Gastrocnemius medialis (tissue), 4 donors: ENCODE measurements around the gene CPSF3. TPM values are rescaled to one million over a fixed set of nuclear protein-coding genes. Genes with fewer than 3 reads are reported as not detected.

ENCODE experiments used
- ATAC-seq, 2 donors: fragments of 150-250 bp; one replicate each; pipeline ENCODE4 v1.9.1; 2016
- DNase-seq, 2 donors: peaks; one replicate each; pipeline ENCODE4 v3.0.0-alpha.2; 2019
- H3K27ac ChIP-seq, 4 donors: fragments of 200-600 bp; sonication (generic); 1 replicate in 1 of 4; 2 replicates in 3 of 4; pipeline ENCODE4 v1.5.1; 2016 to 2018; ENCODE audit warnings: mild to moderate bottlenecking in 2 of 4, moderate library complexity in 1 of 4
- H3K27me3 ChIP-seq, 3 donors: fragments of 200-600 bp; sonication (generic) in 2 of 3; 1 replicate in 1 of 3; 2 replicates in 2 of 3; pipeline versions ENCODE4 v1.5.1 to v1.6.0; 2016 to 2019; ENCODE audit warnings: mild to moderate bottlenecking in 1 of 3, moderate library complexity in 1 of 3
- H3K36me3 ChIP-seq, 2 donors: fragments of 200-600 bp; sonication (generic) in 1 of 2; one replicate each; pipeline ENCODE4 v1.5.1; 2017 to 2018
- H3K4me1 ChIP-seq, 2 donors: fragments of 200-600 bp; sonication (generic) in 1 of 2; one replicate each; pipeline ENCODE4 v1.5.1; 2016 to 2017; ENCODE audit warnings: mild to moderate bottlenecking in 2 of 2
- H3K4me3 ChIP-seq, 4 donors: fragments of 200-600 bp; sonication (generic) in 3 of 4; 1 replicate in 1 of 4; 2 replicates in 3 of 4; pipeline ENCODE4 v1.5.1; 2016 to 2019; ENCODE audit warnings: mild to moderate bottlenecking in 2 of 4
- H3K9me3 ChIP-seq, 3 donors: fragments of 200-600 bp; sonication (generic) in 2 of 3; 1 replicate in 1 of 3; 2 replicates in 2 of 3; pipeline ENCODE4 v1.5.1; 2016 to 2019
- CTCF ChIP-seq, 5 experiments: fragments of 450-650 bp in 3 of 5; fragments of 200-600 bp in 2 of 5; sonication (generic) in 2 of 5; IDR thresholded peaks in 4 of 5; conservative IDR thresholded peaks in 1 of 5; 1 replicate in 4 of 5; 2 replicates in 1 of 5; pipeline ENCODE4 v1.5.1; 2016 to 2019; ENCODE audit warnings: antibody characterized with exemption in 5 of 5, mild to moderate bottlenecking in 3 of 5, moderate library complexity in 3 of 5
- POLR2A ChIP-seq, 2 donors: fragments of 450-650 bp; IDR thresholded peaks; one replicate each; pipeline ENCODE4 v1.6.1; 2017; ENCODE audit warnings: antibody characterized with exemption in 2 of 2, mild to moderate bottlenecking in 2 of 2, moderate library complexity in 2 of 2
- in situ Hi-C, 4 donors: fragments of 200-750 bp; cut with MboI; loops; one replicate each; pipeline versions ENCODE4 v1.15.0 to v1.8.0; 2017; ENCODE audit warnings: low sequenced_read_pairs in 4 of 4
- intact Hi-C: fragments of 100-400 bp; cut with DNase I; formaldehyde crosslinking; loops from one replicate; pipeline ENCODE4 v1.15.1; 2023; ENCODE audit warnings: low total_unique reads
- total RNA-seq, 4 donors: library from RNA; depleted of rRNA; stranded (reverse); fragments of >200 nt; gene quantifications; one replicate each; pipeline versions ENCODE4 v1.1.0 to v1.2.3, GENCODE V29; 2016

CPSF3 gene
- total RNA-seq, 4 donors from 2014 or later: 20.9 to 51.8 (median 24.1) TPM

DNA sequence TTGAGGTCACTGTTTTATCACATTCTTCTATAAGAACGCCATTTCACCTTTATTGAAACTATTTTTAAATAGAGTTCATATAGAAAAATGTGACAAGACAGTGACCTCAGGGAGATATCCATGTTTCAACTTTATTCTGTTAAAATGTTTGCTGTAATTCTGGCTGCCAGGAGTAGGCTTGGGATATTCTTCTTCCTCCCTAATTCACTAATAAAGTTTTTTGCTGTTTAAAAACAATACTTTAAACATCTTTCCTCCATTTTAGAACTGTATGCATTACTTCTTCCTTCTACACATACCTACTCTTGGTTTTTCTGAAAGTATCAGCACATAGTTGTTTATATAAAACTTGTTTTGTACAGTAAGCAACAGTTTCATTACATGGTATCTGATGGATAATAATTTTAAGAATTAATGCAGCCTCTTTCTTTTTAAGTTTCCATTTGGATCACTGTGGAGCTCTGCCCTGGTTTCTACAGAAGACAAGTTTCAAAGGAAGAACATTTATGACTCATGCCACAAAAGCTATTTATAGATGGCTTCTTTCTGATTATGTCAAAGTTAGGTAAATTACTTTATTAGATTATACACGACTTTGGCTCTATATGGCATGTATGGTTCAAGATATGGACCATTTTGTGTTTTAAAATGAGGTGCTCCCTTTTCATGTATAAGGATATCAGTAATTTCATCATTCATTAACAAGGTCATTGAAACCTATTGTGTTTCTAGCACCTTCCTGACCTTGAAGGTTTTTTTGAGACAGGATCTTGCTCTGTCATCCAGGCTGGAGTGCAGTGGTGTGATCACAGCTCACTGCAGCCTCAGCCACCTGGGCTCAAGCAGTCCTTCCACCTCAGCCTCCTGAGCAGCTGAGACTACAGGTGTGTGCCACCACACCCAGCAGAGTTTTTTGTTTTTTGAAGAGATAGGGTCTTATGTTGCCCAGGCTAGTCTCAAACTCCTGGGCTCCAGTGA is 7.2 kb downstream of the CPSF3 start:
- peaks cover 0 to 7% of the 10 kb centered on the region in 2 donors for H3K4me1 ChIP-seq
- H3K9me3 ChIP-seq: no peaks in the 10 kb centered on the region
- H3K27ac ChIP-seq: peak overlapping the region in 3 of 4 donors; percentile 8 to 16 (median 16)
- in situ Hi-C loops (no loop called here), intact Hi-C loops (no loop called here)
- H3K27me3 ChIP-seq: no peaks in the 10 kb centered on the region
- ATAC-seq (peak in 1 of 2 donors; percentile 80), DNase-seq (no peak)
- no peak for TF ChIP-seq CTCF (IDR thresholded peaks at IDR 0.05 in 4 of 5, conservative IDR thresholded peaks at IDR 0.05 in 1 of 5)
- TF ChIP-seq POLR2A (IDR thresholded peaks at IDR 0.05): no peak
- H3K4me3 ChIP-seq: no peak overlapping the region
- H3K36me3 ChIP-seq: peaks cover 0 to 49% of the 10 kb centered on the region in 2 donors

DNA sequence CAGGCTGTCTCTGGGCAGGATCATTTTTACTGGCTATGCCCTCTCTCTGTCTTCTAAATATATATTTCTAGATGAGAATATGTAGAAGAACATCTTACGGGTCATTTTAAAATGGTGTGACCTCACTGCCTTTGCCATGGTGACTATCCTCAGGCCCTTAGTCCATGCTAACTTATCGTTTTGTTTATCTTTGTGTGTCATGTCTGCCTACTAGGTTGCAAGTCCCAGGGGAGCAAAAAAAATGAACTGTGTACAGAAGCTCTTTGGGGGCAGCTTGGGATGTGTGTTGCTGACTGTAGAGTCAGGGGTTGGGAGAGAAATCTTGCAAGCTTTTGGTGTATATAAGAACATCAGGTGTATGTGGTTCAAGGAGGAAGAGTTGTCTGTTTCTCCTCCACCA is 11.0 kb downstream of the CPSF3 start:
- H3K9me3 ChIP-seq: no peaks in the 10 kb centered on the region
- in situ Hi-C loops: no loop called here
- ATAC-seq (no peak), DNase-seq (no peak)
- H3K36me3 ChIP-seq: peaks cover 3 to 87% of the 10 kb centered on the region in 2 donors
- no peak overlapping the region for H3K4me3 ChIP-seq
- H3K27ac ChIP-seq: no peak overlapping the region
- intact Hi-C loops: no loop called here
- peaks cover 0 to 7% of the 10 kb centered on the region in 2 donors for H3K4me1 ChIP-seq
- no peak for TF ChIP-seq POLR2A (IDR thresholded peaks at IDR 0.05)
- no peak for TF ChIP-seq CTCF (IDR thresholded peaks at IDR 0.05 in 4 of 5, conservative IDR thresholded peaks at IDR 0.05 in 1 of 5)
- H3K27me3 ChIP-seq: no peaks in the 10 kb centered on the region

GRCh38 chr2:9439536-9439935 is 16.1 kb downstream of the CPSF3 start:
- TF ChIP-seq CTCF (IDR thresholded peaks at IDR 0.05 in 4 of 5, conservative IDR thresholded peaks at IDR 0.05 in 1 of 5) (no peak), POLR2A (IDR thresholded peaks at IDR 0.05) (no peak)
- no peak for DNase-seq
- no peak overlapping the region for H3K27ac ChIP-seq
- H3K4me1 ChIP-seq: no peaks in the 10 kb centered on the region
- peaks cover 3 to 91% of the 10 kb centered on the region in 2 donors for H3K36me3 ChIP-seq
- no peaks in the 10 kb centered on the region for H3K9me3 ChIP-seq
- in situ Hi-C loops (no loop called here), intact Hi-C loops (no loop called here)
- no peak for ATAC-seq
- no peaks in the 10 kb centered on the region for H3K27me3 ChIP-seq
- H3K4me3 ChIP-seq: no peak overlapping the region

DNA sequence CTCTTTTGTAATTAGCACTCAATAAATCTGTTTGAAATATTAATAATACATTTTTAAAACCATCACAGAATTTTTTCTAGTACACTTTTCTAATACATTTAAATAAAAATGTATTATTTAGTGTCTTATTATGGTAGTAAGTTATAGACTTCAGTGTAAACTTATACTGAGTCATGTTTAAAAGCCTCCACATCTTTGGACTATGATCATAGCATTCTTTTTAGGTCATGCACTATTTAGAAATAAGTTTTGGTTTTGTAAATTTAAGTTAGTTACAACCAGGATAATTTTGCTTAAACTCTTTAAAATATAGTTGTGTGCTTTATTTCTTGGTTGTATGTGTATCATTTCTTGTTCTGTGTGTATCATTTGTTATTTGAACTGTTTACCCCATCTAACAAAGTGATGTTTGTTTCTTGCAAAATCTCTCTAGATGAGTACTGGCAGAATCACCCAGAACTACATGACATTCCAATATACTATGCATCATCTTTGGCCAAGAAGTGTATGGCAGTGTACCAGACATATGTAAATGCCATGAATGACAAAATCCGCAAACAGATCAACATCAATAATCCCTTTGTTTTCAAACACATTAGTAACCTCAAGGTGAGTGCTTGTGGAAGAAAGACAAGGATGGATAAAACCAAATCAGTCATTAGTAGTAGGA is 16.7 kb downstream of the CPSF3 start:
- DNase-seq (no peak), ATAC-seq (no peak)
- no peaks in the 10 kb centered on the region for H3K27me3 ChIP-seq
- H3K4me1 ChIP-seq: no peaks in the 10 kb centered on the region
- no peak for TF ChIP-seq POLR2A (IDR thresholded peaks at IDR 0.05)
- no peak for TF ChIP-seq CTCF (IDR thresholded peaks at IDR 0.05 in 4 of 5, conservative IDR thresholded peaks at IDR 0.05 in 1 of 5)
- H3K9me3 ChIP-seq: no peaks in the 10 kb centered on the region
- intact Hi-C loops (no loop called here), in situ Hi-C loops (no loop called here)
- H3K27ac ChIP-seq: no peak overlapping the region
- peaks cover 3 to 87% of the 10 kb centered on the region in 2 donors for H3K36me3 ChIP-seq
- no peak overlapping the region for H3K4me3 ChIP-seq
